Measurements from ENCODE around the gene MDGA2.

The MDGA2 gene

DNA sequence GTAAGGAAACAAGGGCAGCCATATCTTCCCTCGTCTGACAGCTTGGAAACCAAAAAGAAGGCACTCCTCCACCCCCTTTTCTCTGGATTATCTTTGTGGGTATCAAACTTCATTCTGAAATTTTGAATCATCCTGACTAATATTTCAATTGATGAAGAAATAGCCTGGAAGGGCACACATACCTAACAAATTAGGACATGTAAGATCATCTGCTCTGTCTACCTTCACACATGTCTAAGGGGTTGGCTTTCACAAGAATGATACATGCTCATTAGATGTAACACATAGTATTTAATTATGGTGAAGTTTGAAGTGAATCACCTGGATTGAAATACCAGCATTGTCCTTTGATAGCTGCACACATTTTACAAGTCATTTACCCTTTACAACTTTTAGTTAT lies 675.7 kb downstream of the MDGA2 start:
- DNase-seq (ENCODE audit: low read depth): no peak
- in situ Hi-C loops (cut with HindIII; ENCODE audit: low sequenced_read_pairs): no loop called here
- TF ChIP-seq, protein P1, sequence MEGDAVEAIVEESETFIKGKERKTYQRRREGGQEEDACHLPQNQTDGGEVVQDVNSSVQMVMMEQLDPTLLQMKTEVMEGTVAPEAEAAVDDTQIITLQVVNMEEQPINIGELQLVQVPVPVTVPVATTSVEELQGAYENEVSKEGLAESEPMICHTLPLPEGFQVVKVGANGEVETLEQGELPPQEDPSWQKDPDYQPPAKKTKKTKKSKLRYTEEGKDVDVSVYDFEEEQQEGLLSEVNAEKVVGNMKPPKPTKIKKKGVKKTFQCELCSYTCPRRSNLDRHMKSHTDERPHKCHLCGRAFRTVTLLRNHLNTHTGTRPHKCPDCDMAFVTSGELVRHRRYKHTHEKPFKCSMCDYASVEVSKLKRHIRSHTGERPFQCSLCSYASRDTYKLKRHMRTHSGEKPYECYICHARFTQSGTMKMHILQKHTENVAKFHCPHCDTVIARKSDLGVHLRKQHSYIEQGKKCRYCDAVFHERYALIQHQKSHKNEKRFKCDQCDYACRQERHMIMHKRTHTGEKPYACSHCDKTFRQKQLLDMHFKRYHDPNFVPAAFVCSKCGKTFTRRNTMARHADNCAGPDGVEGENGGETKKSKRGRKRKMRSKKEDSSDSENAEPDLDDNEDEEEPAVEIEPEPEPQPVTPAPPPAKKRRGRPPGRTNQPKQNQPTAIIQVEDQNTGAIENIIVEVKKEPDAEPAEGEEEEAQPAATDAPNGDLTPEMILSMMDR (IDR thresholded peaks at IDR 0.05; ENCODE audit: low read depth, low read length, missing control alignments): no peak

DNA sequence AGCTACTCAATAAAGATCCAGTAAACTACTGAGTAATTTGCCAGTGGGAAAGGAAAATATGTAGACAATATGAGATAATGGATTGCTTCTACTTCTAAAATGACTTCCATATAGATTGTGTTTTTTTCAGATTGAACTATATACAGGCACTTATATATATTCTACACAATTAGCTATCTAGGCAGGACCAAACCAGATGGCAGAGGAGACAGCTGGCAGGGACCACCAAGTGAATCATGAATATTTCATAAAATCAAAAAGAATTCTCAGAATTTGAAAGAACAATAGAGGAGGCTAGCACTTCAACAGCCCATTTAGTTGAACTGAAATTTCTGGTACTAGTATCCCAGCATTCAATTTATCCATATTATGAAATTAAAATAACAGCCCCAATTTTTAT lies 685.8 kb downstream of the MDGA2 start:
- no peak for DNase-seq (ENCODE audit: low read depth)
- TF ChIP-seq, protein P1 (IDR thresholded peaks at IDR 0.05; ENCODE audit: low read depth, low read length, missing control alignments): no peak
- H3K4me3 ChIP-seq (ENCODE audit: low read depth, low read length): no peak overlapping the region
- in situ Hi-C loops (cut with HindIII; ENCODE audit: low sequenced_read_pairs): no loop called here

More for the DNA sequence above, 675.7 kb downstream of the MDGA2 start:
- H3K4me3 ChIP-seq (ENCODE audit: low read depth, low read length): no peak overlapping the region

DNA sequence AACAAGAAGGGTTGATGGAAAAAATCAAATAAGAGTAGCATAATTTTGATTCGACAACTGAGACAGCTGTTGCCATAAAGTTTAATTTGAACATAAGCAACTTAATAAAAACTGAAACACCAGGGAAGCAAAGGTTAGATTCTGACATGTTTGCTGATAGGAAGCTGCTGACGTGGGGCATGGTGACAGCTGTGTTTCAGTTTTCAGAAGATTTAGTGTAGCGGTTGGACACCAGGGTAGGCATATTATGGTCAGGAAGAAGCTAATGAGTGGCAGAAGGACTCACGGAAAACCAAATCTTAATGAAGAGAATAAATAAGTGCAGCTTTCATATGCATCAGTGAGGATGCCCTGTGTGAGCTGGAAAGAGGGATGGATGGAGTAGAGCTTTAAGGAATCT lies 687.1 kb downstream of the MDGA2 start:
- no peak overlapping the region for H3K4me3 ChIP-seq (ENCODE audit: low read depth, low read length)
- TF ChIP-seq, protein P1 (IDR thresholded peaks at IDR 0.05; ENCODE audit: low read depth, low read length, missing control alignments): no peak
- no peak for DNase-seq (ENCODE audit: low read depth)
- in situ Hi-C loops (cut with HindIII; ENCODE audit: low sequenced_read_pairs): no loop called here

DNA sequence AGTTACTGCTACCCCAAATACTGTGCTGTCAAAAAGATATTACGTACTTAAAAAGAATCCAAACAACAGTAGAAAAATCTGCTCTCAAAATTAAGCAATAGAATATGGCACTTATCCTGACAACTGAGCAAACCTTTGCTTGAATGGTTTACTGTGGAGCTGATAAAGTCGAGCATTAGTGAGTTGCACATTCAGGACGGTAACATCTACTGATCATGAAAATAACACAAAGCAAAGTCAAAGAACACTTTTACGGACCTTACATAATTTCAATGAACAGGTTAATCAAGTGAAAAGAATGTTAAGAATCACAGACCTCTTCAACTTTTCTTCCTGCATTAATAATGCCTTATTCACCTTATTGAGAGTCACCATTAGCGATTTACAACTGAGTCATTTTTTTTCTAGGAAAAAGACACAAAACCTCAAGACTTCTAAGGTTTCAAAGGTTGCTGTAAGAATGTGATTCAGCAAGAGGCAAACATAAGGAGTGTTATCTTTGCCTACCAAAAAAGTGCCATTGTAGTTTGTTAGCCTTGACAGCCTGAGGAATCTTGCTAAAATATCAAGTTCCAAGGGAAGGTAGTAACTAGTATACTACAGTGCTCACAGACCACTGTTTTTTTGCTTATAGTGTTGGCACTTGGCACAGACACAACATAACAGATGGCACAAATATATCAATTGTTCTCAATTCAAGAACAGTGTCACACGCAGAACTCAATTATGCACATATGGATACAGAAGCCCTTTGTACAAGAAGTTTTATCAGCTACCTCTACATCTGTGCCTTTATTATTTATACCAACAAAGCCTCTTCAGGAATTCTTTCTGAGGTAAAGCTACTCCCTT lies 689.6 kb downstream of the MDGA2 start:
- no peak for DNase-seq (ENCODE audit: low read depth)
- in situ Hi-C loops (cut with HindIII; ENCODE audit: low sequenced_read_pairs): no loop called here
- no peak overlapping the region for H3K4me3 ChIP-seq (ENCODE audit: low read depth, low read length)
- TF ChIP-seq, protein P1 (IDR thresholded peaks at IDR 0.05; ENCODE audit: low read depth, low read length, missing control alignments): no peak

DNA sequence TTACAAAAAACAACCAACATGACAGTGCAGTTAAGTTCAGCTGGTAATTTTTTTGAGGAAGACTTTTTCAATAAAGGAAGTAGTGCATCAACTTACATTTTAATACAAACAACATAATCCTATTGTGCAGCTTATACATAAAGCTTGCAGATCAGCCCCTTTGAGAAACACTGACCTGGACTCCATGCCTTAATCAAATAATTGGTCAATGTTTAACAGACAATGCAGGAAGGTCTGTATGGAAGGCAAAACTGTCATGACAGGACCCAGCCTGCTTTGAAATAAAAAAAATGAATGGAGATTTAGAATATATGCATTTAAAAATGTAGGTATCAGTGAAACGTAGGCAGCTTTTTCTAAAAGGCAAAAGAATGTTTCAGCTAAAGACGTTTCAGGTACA lies 702.1 kb downstream of the MDGA2 start:
- DNase-seq (ENCODE audit: low read depth): no peak
- TF ChIP-seq, protein P1 (IDR thresholded peaks at IDR 0.05; ENCODE audit: low read depth, low read length, missing control alignments): no peak
- in situ Hi-C loops (cut with HindIII; ENCODE audit: low sequenced_read_pairs): no loop called here
- H3K4me3 ChIP-seq (ENCODE audit: low read depth, low read length): no peak overlapping the region

DNA sequence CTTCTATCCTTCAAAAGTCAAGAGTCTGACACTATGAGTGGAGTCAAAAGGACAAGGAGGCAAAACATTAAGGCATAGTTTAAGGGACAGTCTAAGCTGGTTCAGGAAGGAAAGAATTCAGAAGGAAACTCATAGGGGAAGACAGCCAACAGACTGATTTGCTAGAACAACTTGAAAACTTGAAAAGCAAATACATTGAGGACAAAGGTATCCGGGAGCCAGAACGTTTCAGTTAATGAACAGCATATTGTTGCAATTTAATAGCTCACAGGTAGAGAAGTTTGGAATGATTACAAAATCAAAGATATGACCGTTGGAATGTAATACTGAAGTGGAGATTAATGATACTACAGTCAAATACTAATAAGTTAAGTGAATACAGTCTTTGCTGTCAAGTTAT lies 711.0 kb downstream of the MDGA2 start:
- in situ Hi-C loops (cut with HindIII; ENCODE audit: low sequenced_read_pairs): no loop called here
- DNase-seq (ENCODE audit: low read depth): no peak
- TF ChIP-seq, protein P1 (IDR thresholded peaks at IDR 0.05; ENCODE audit: low read depth, low read length, missing control alignments): no peak
- no peak overlapping the region for H3K4me3 ChIP-seq (ENCODE audit: low read depth, low read length)
